DMS114 treated with DMSO at 0.1 percent for 48 hours (cell line): ENCODE results near the gene PADI4.
"Not testable (repeated sequence)": the region's sequence is repeated elsewhere in the genome, so short reads cannot be mapped to it uniquely, and the experiment has no call there.

Experiments used
- DNase-seq: peaks from one replicate; lab custom pipeline; 2025; ENCODE audit not compliant: unreplicated experiment; lab: John Stamatoyannopoulos, UW

The PADI4 gene

DNA sequence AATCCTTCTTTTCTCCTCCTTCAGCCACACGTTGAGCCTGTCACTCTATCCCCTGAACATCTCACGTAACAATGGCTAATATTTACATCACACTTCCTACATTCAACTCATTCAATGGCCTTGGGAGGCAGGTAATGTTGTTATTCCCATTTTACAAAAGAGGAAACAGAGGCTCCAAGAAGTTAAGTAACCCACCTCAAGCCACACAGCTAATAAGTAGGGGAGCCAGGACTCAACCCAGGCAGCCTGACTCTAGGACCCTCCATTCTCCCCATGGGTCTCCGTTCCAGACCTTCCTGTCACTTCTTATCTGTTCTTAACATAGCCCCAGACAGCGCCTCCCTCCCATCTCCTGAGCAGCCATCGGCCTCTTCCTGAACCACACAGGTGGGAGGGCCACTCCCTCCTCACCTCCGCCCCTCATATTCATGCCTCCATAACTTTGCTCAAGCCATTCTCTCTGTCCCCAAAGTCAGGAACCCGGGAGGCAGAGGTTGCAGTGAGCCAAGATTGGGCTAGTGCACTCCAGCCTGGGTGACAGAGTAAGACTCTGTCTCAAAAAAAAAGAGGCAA lies 2.2 kb downstream of the PADI4 start:
- DNase-seq, result no peak

- DNase-seq, result no peak
Observed at GRCh38 chr1:17313530-17314309, 5.7 kb downstream of the PADI4 start.

DNA sequence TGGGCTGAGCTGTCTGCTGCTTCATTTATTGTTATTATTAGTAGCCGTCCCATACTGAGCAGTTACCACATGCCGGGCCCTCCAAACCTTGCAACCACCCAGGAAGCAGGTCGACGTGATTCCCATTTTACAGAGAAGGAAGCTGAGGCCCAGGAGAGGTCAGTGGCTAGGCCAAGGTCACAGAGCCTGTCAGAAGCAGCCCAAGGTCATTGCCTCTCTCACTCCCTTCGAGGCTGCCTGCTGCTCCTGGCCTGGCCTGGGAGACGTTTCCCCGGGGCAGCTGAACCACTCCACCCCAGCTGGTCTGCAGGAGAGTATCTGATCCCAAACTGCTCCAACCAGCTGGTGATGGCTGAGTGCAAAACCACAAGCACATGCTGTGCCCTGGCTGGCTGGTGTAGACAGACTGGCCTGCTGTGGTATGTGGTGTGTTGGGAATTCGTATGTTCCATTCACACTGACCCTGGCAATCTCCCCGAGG lies 6.5 kb downstream of the PADI4 start:
- DNase-seq, result no peak

GRCh38 chr1:17315542-17316130 lies 7.6 kb downstream of the PADI4 start:
- no peak for DNase-seq

GRCh38 chr1:17316704-17317103 lies 8.7 kb downstream of the PADI4 start:
- no peak for DNase-seq

- no peak for DNase-seq
Observed at GRCh38 chr1:17318262-17318661, 10.3 kb downstream of the PADI4 start.

DNA sequence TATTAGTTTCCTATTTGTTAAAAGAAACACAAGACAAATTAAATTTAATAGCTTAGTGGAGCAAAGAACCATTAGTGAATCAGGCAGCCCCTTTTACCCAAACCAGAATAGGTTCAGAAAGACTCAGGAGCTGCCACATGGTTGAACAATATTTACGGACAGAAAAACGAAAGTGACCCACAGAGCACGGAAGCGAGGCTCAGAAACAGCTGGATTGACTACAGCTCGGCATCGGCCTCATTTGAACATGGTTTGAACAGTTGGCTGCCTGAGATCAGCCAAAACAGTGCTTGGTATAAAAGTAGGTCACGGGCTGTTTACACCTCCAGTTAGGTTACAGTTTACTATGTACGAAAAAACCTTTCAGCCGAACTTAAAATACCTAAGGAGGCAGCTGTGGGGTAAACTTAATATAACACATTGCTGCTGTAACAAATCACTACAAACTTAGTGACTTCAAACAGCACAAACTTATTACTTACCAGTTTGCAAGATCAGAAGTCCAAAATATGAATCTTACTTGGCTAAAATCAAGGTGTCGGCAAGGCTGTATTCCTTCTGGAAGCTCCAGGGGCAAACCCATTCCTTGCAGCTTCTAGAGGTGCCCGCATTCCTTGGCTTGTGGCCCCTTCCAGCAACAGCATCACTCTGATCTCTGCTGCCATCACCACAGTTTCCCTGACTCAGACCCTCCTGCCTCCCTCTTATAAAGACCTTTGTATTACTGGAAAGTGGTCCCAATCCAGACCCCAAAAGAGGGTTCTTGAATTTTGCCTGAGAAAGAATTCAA lies 11.8 kb downstream of the PADI4 start:
- DNase-seq, result no peak

- DNase-seq, result not testable (repeated sequence)
Observed at GRCh38 chr1:17321857-17322390, 13.9 kb downstream of the PADI4 start.

GRCh38 chr1:17328855-17329254 lies 20.9 kb downstream of the PADI4 start:
- no peak for DNase-seq

- DNase-seq, result no peak
Observed at GRCh38 chr1:17329610-17330009, 21.6 kb downstream of the PADI4 start.

GRCh38 chr1:17330856-17331255 lies 22.9 kb downstream of the PADI4 start:
- no peak for DNase-seq

- no peak for DNase-seq
Observed at GRCh38 chr1:17333081-17333480, 25.1 kb downstream of the PADI4 start.

- DNase-seq, result peak; percentile 21
Observed at GRCh38 chr1:17335821-17336710, 28.1 kb downstream of the PADI4 start.

- DNase-seq, result no peak
Observed at GRCh38 chr1:17338706-17339493, 30.9 kb downstream of the PADI4 start.

DNA sequence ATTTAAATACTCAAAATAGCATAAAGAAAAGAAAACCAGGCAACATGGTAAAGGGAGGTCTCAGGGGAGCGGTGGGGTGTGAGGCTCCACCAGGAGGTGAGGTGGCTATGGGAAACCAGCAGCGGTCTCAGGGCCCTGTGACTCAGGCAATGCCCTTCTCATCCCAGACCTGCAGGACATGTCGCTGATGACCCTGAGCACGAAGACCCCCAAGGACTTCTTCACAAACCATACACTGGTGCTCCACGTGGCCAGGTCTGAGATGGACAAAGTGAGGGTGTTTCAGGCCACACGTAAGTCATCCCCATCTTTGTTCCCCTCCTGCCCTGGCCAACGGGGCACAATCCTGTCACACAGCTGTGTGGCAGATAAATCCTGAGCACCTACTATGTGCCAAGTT lies 31.5 kb downstream of the PADI4 start:
- no peak for DNase-seq

- DNase-seq, result no peak
Observed at GRCh38 chr1:17340358-17340757, 32.4 kb downstream of the PADI4 start.

DNA sequence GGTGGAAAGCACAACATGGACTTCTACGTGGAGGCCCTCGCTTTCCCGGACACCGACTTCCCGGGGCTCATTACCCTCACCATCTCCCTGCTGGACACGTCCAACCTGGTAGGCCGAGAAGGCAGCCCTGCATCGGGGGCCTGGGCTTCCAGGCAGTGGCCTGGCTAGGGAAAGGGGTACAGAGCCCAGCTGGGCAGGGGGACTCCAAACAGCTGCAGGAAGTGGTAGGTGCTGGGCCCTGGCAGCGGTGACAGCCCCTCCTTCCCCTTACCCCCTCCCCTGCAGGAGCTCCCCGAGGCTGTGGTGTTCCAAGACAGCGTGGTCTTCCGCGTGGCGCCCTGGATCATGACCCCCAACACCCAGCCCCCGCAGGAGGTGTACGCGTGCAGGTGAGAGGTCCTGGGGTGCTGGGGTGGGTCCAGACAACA lies 34.0 kb downstream of the PADI4 start:
- no peak for DNase-seq

GRCh38 chr1:17345506-17345905 lies 37.5 kb downstream of the PADI4 start:
- DNase-seq, result not testable (repeated sequence)

- no peak for DNase-seq
Observed at GRCh38 chr1:17346046-17346789, 38.2 kb downstream of the PADI4 start.
